ENCODE measurements around the gene ACSM6.

ACSM6 gene

GRCh38 chr10:95260909-95261552, 67.0 kb downstream of the ACSM6 start:
- Histone ChIP-seq H3F3A (ENCODE audit: control insufficient read depth, insufficient read depth) (no peaks in the 10 kb centered on the region), H3K27ac (ENCODE audit: low read depth, low read length) (no peak overlapping the region), H3K4me2 (ENCODE audit: low read length) (no peak overlapping the region), H3K4me1 (ENCODE audit: control insufficient read depth, low read length) (peaks cover 3% of the 10 kb centered on the region; the same call in 1 of the 2 replicates), H3K79me2 (ENCODE audit: control insufficient read depth, low read length) (no peaks in the 10 kb centered on the region), H3K36me3 (ENCODE audit: control insufficient read depth, low read length) (peaks cover 64% of the 10 kb centered on the region), H3K27me3 (ENCODE audit: control insufficient read depth, low read length) (no peaks in the 10 kb centered on the region), H3K4me3 (ENCODE audit: low read length) (no peak overlapping the region), H4K20me1 (ENCODE audit: control insufficient read depth, insufficient read depth, low read depth, low read length) (no peaks in the 10 kb centered on the region), H3K9me2 (replicated peaks; ENCODE audit: control insufficient read depth, low read length) (no peaks in the 10 kb centered on the region), H3K9me3 (ENCODE audit: control insufficient read depth, insufficient read depth, low read length) (peaks cover 4% of the 10 kb centered on the region; the same call in 1 of the 2 replicates)
- TF ChIP-seq CTCF (IDR thresholded peaks at IDR 0.05; ENCODE audit: low read depth, low read length, poor library complexity, severe bottlenecking) (no peak), EZH2phosphoT487 (IDR thresholded peaks at IDR 0.05; ENCODE audit: borderline replicate concordance, low read length) (no peak)

DNA sequence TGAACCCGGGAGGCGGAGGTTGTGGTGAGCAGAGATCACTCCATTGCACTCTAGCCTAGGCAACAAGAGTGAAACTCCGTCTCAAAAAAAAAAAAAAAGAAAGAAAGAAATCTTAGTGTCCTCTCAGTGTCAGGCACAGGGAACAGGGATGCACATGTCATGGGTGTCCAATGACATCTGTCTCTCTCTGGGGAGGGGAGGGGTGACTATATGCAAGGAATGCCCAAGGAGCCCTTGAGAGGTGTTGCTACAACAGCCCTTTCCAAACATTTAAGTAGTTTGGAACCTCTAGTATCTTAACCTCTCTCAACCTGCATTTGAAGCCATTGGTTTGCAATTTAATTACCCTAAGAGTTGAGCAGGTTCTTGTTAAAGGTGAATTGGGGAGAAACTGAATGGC, 67.9 kb downstream of the ACSM6 start:
- Histone ChIP-seq H3K4me3 (ENCODE audit: low read length) (no peak overlapping the region), H3F3A (ENCODE audit: control insufficient read depth, insufficient read depth) (no peaks in the 10 kb centered on the region), H3K4me2 (ENCODE audit: low read length) (no peak overlapping the region), H3K9me3 (ENCODE audit: control insufficient read depth, insufficient read depth, low read length) (no peaks in the 10 kb centered on the region), H3K4me1 (ENCODE audit: control insufficient read depth, low read length) (peaks cover 3% of the 10 kb centered on the region; the same call in 1 of the 2 replicates), H3K79me2 (ENCODE audit: control insufficient read depth, low read length) (no peaks in the 10 kb centered on the region), H3K36me3 (ENCODE audit: control insufficient read depth, low read length) (peaks cover 64% of the 10 kb centered on the region), H3K27me3 (ENCODE audit: control insufficient read depth, low read length) (no peaks in the 10 kb centered on the region), H3K27ac (ENCODE audit: low read depth, low read length) (no peak overlapping the region), H4K20me1 (ENCODE audit: control insufficient read depth, insufficient read depth, low read depth, low read length) (no peaks in the 10 kb centered on the region), H3K9me2 (replicated peaks; ENCODE audit: control insufficient read depth, low read length) (no peaks in the 10 kb centered on the region)
- TF ChIP-seq EZH2phosphoT487 (IDR thresholded peaks at IDR 0.05; ENCODE audit: borderline replicate concordance, low read length) (no peak), CTCF (IDR thresholded peaks at IDR 0.05; ENCODE audit: low read depth, low read length, poor library complexity, severe bottlenecking) (no peak)

DNA sequence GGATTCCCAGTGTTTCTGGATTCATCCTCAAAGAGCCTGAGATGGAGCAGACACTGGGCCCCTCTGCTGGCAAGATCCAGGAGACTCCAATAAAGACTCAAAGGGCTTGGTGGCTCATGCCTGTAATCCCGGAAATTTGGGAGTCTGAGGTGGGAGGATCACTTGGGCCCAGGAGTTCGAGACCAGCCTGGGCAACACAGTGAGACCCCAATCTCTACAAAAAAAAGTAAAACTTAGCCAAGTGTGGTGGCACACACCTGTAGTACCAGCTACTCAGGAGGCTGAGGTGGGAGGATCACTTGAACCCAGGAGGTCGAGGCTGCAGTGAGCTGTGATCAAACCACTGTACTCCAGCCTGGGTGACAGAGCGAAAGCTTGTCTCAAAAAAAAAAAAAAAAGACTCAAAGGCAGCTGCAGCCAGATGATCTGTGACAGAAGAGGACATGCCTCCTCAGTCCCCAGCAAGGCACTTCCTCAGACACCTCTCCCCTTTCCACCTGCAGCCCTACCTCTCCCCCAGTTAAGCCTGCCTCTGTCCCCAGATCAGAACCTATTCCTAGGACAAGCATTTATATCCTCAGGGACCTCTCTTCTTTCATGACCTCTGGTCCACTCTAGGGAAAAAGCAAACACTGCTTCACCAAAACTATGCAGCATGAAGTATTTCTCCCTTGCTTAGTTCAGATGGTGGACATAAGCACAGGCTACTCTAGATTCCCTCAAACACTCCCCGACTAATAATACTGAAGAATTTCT, 68.9 kb downstream of the ACSM6 start:
- Histone ChIP-seq H3F3A (ENCODE audit: control insufficient read depth, insufficient read depth) (no peaks in the 10 kb centered on the region), H4K20me1 (ENCODE audit: control insufficient read depth, insufficient read depth, low read depth, low read length) (no peaks in the 10 kb centered on the region), H3K9me2 (replicated peaks; ENCODE audit: control insufficient read depth, low read length) (no peaks in the 10 kb centered on the region), H3K9me3 (ENCODE audit: control insufficient read depth, insufficient read depth, low read length) (no peaks in the 10 kb centered on the region), H3K4me1 (ENCODE audit: control insufficient read depth, low read length) (peaks cover 3% of the 10 kb centered on the region; the same call in 1 of the 2 replicates), H3K79me2 (ENCODE audit: control insufficient read depth, low read length) (no peaks in the 10 kb centered on the region), H3K4me3 (ENCODE audit: low read length) (no peak overlapping the region), H3K27ac (ENCODE audit: low read depth, low read length) (no peak overlapping the region), H3K27me3 (ENCODE audit: control insufficient read depth, low read length) (no peaks in the 10 kb centered on the region), H3K4me2 (ENCODE audit: low read length) (no peak overlapping the region), H3K36me3 (ENCODE audit: control insufficient read depth, low read length) (peaks cover 61% of the 10 kb centered on the region)
- TF ChIP-seq EZH2phosphoT487 (IDR thresholded peaks at IDR 0.05; ENCODE audit: borderline replicate concordance, low read length) (no peak), CTCF (IDR thresholded peaks at IDR 0.05; ENCODE audit: low read depth, low read length, poor library complexity, severe bottlenecking) (no peak)

Data from DOHH2 (cell line).